Aorta (tissue), 5 donors: ENCODE results near the gene ABCA5. TPM values are rescaled to one million over a fixed set of nuclear protein-coding genes. Genes with fewer than 3 reads are reported as not detected.

Source experiments
- ATAC-seq: fragments of 200-7000 bp; cut with Tn5 transposase; one replicate; pipeline ENCODE4 v1.9.1; 2022; ENCODE audit warnings: moderate library complexity; ENCODE audit not compliant: low FRiP score
- DNase-seq, 2 donors: peaks; one replicate each; pipeline ENCODE4 v3.0.0-alpha.2; 2020
- H3K27ac ChIP-seq, 2 donors: one replicate each; pipeline ENCODE4 v1.5.1; 2013; ENCODE audit warnings: low read length in 2 of 2, mild to moderate bottlenecking in 2 of 2, moderate library complexity in 2 of 2, control low read depth in 1 of 2, inconsistent platforms in 1 of 2, low read depth in 1 of 2
- H3K27me3 ChIP-seq, 2 donors: one replicate each; pipeline ENCODE4 v1.6.1; 2013; ENCODE audit warnings: control low read depth in 1 of 2, low read length in 1 of 2, mild to moderate bottlenecking in 1 of 2, moderate library complexity in 1 of 2; ENCODE audit not compliant: insufficient read depth in 2 of 2, control insufficient read depth in 1 of 2
- H3K36me3 ChIP-seq, 2 donors: one replicate each; pipeline ENCODE4 v1.6.1; 2013; ENCODE audit warnings: control low read depth in 1 of 2, low read length in 1 of 2, mild to moderate bottlenecking in 1 of 2; ENCODE audit not compliant: insufficient read depth in 2 of 2, control insufficient read depth in 1 of 2
- H3K4me1 ChIP-seq, 2 donors: one replicate each; pipeline ENCODE4 v1.6.1; 2013; ENCODE audit warnings: low read length in 2 of 2, control low read depth in 1 of 2, mild to moderate bottlenecking in 1 of 2, moderate library complexity in 1 of 2; ENCODE audit not compliant: insufficient read depth in 2 of 2, control insufficient read depth in 1 of 2
- H3K4me3 ChIP-seq, 2 donors: one replicate each; pipeline ENCODE4 v1.5.1; 2013; ENCODE audit warnings: low read length in 2 of 2, control low read depth in 1 of 2, mild to moderate bottlenecking in 1 of 2
- H3K9me3 ChIP-seq: one replicate; pipeline ENCODE4 v1.6.1; 2013; ENCODE audit warnings: mild to moderate bottlenecking, low read length; ENCODE audit not compliant: control insufficient read depth
- WGBS, 2 donors: extraction: QIAGEN DNeasy Blood & Tissue Kit; methylation state at CpG; one replicate each; pipeline ENCODE4 v1.1.7; 2013; 5-methylcytosine and 5-hydroxymethylcytosine counted together
- intact Hi-C, 2 donors: fragments of 100-400 bp; cut with DNase I; formaldehyde crosslinking; loops; one replicate each; pipeline versions ENCODE4 v1.14.2 to v1.15.0; 2022
- polyA plus RNA-seq, 2 donors: library from polyadenylated mRNA; stranded (reverse); fragments of 200-250 nt; gene quantifications; one replicate each; pipeline ENCODE4 v1.2.3, GENCODE V29; 2013
- total RNA-seq, 2 donors: library from RNA; stranded (reverse); fragmentation: NEBNext Ultra II Directional; extraction: Animal tissue kit (Norgen Biotek cat#: 25700); gene quantifications; one replicate each; pipeline ENCODE4 v1.2.1, GENCODE V29; 2021
- donor health status: healthy with polysubstance abuse.
- donor health status: Bipolar disorder and iron deficiency.
- donor health status: DM: no; HTN: no; CAD: no.
- donor health status: DM: no; HTN: no; CAD: no.
- donor health status: DM: yes; HTN: yes; CAD: no.

The ABCA5 gene
- total and polyA plus RNA-seq, 4 donors = 2.0 to 29.6 (median 14.1) TPM

GRCh38 chr17:69232650-69233049 lies 94.3 kb downstream of the ABCA5 start:
- intact Hi-C loops = no loop called here
- Histone ChIP-seq H3K36me3 (no peaks in the 10 kb centered on the region), H3K4me3 (no peak overlapping the region), H3K27me3 (no peaks in the 10 kb centered on the region), H3K9me3 (no peaks in the 10 kb centered on the region), H3K27ac (no peak overlapping the region), H3K4me1 (no peaks in the 10 kb centered on the region)
- no peak for ATAC-seq
- no peak for DNase-seq

GRCh38 chr17:69231521-69231920 lies 95.4 kb downstream of the ABCA5 start:
- intact Hi-C loops = no loop called here
- WGBS, 2 donors = 97 to 100% methylated on average over 1 of the region's 1 CpG

GRCh38 chr17:69230939-69231338 lies 96.0 kb downstream of the ABCA5 start:
- no peak overlapping the region for H3K27ac ChIP-seq
- no peaks in the 10 kb centered on the region for H3K4me1 ChIP-seq
- H3K36me3 ChIP-seq = no peaks in the 10 kb centered on the region
- 83 to 89% methylated on average over 3 of the region's 3 CpGs for WGBS, 2 donors
- no peak overlapping the region for H3K4me3 ChIP-seq
- DNase-seq (no peak), ATAC-seq (no peak)
- intact Hi-C loops = no loop called here
- no peaks in the 10 kb centered on the region for H3K9me3 ChIP-seq
- no peaks in the 10 kb centered on the region for H3K27me3 ChIP-seq

More at GRCh38 chr17:69231521-69231920, 95.4 kb downstream of the ABCA5 start:
- Histone ChIP-seq H3K4me1 (no peaks in the 10 kb centered on the region), H3K27ac (no peak overlapping the region), H3K4me3 (no peak overlapping the region), H3K27me3 (no peaks in the 10 kb centered on the region), H3K9me3 (no peaks in the 10 kb centered on the region), H3K36me3 (no peaks in the 10 kb centered on the region)
- DNase-seq (no peak), ATAC-seq (no peak)

- Histone ChIP-seq H3K27me3 (no peaks in the 10 kb centered on the region), H3K27ac (no peak within 1 kb of the TSS), H3K4me3 (no peak within 1 kb of the TSS), H3K4me1 (no peaks in the 10 kb centered on the region), H3K36me3 (no peaks in the 10 kb centered on the region), H3K9me3 (no peaks in the 10 kb centered on the region)
- ATAC-seq = peak; percentile 53
- intact Hi-C loops = no loop called here
- 55 to 85% methylated on average over 1 of the region's 1 CpG for WGBS, 2 donors
- DNase-seq = no peak
Observed at GRCh38 chr17:69228576-69228975, 98.4 kb downstream of the ABCA5 start, which contains the start of gene ABCA10. TSS of gene ABCA10 (minus strand) at chr17:69228824. CDS start at chr17:69225358, 3,466 bp downstream.

- no peak for ATAC-seq
- no peak overlapping the region for H3K27ac ChIP-seq
- no peak for DNase-seq
Observed at GRCh38 chr17:69228018-69228417, 98.9 kb downstream of the ABCA5 start.

GRCh38 chr17:69227541-69227940 lies 99.4 kb downstream of the ABCA5 start:
- no peaks in the 10 kb centered on the region for H3K27me3 ChIP-seq
- no peak overlapping the region for H3K4me3 ChIP-seq
- ATAC-seq (no peak), DNase-seq (no peak)
- no peak overlapping the region for H3K27ac ChIP-seq
- 83 to 85% methylated on average over 2 of the region's 2 CpGs for WGBS, 2 donors
- intact Hi-C loops = no loop called here
- H3K36me3 ChIP-seq = no peaks in the 10 kb centered on the region
- no peaks in the 10 kb centered on the region for H3K9me3 ChIP-seq
- H3K4me1 ChIP-seq = no peaks in the 10 kb centered on the region

More at GRCh38 chr17:69228018-69228417, 98.9 kb downstream of the ABCA5 start:
- H3K9me3 ChIP-seq = no peaks in the 10 kb centered on the region
- no peaks in the 10 kb centered on the region for H3K36me3 ChIP-seq
- intact Hi-C loops = no loop called here
- H3K4me1 ChIP-seq = no peaks in the 10 kb centered on the region
- no peak overlapping the region for H3K4me3 ChIP-seq
- H3K27me3 ChIP-seq = no peaks in the 10 kb centered on the region

GRCh38 chr17:69223809-69224208 lies 103.1 kb downstream of the ABCA5 start:
- WGBS, 2 donors = 67 to 68% methylated on average over 3 of the region's 3 CpGs
- Histone ChIP-seq H3K9me3 (no peaks in the 10 kb centered on the region), H3K27ac (no peak overlapping the region), H3K4me3 (no peak overlapping the region), H3K27me3 (no peaks in the 10 kb centered on the region), H3K36me3 (peaks cover 0 to 3% of the 10 kb centered on the region in 2 donors), H3K4me1 (no peaks in the 10 kb centered on the region)
- intact Hi-C loops = no loop called here
- ATAC-seq (no peak), DNase-seq (no peak)

- intact Hi-C loops = no loop called here
- Histone ChIP-seq H3K27ac (no peak overlapping the region), H3K9me3 (no peaks in the 10 kb centered on the region), H3K4me1 (no peaks in the 10 kb centered on the region), H3K36me3 (peaks cover 0 to 5% of the 10 kb centered on the region in 2 donors), H3K27me3 (no peaks in the 10 kb centered on the region), H3K4me3 (no peak overlapping the region)
- ATAC-seq (no peak), DNase-seq (no peak)
Observed at GRCh38 chr17:69222707-69223258, 104.2 kb downstream of the ABCA5 start.

- Histone ChIP-seq H3K27me3 (no peaks in the 10 kb centered on the region), H3K36me3 (peaks cover 0 to 5% of the 10 kb centered on the region in 2 donors), H3K4me1 (no peaks in the 10 kb centered on the region), H3K9me3 (no peaks in the 10 kb centered on the region), H3K27ac (no peak overlapping the region), H3K4me3 (no peak overlapping the region)
- intact Hi-C loops = no loop called here
- no peak for DNase-seq
- 60 to 65% methylated on average over 1 of the region's 1 CpG for WGBS, 2 donors
- ATAC-seq = no peak
Observed at GRCh38 chr17:69220098-69220497, 106.8 kb downstream of the ABCA5 start.
